BLaER1 treated with 17β-estradiol and CSF1 and Interleukin-3, amounts not matched to agents 10 nM and 100 nM (cell line): Measurements from ENCODE around the gene RPS8.
"Not testable (repeated sequence)": the region's sequence is repeated elsewhere in the genome, so short reads cannot be mapped to it uniquely, and the experiment has no call there.

Experiments used
- H3K27ac ChIP-seq, 11 experiments: shearing (Covaris generic); formaldehyde crosslinking; 2 replicates each; pipeline ENCODE4 v1.8.1; 2022
- H3K27me3 ChIP-seq, 11 experiments: shearing (Covaris generic); formaldehyde crosslinking; 2 replicates each; pipeline ENCODE4 v1.8.1; 2022
- H3K36me3 ChIP-seq, 11 experiments: shearing (Covaris generic); formaldehyde crosslinking; 2 replicates each; pipeline ENCODE4 v1.8.1; 2022
- H3K4me1 ChIP-seq, 10 experiments: shearing (Covaris generic); formaldehyde crosslinking; 2 replicates each; pipeline ENCODE4 v1.8.1; 2022
- H3K4me2 ChIP-seq, 11 experiments: shearing (Covaris generic); formaldehyde crosslinking; 2 replicates each; pipeline ENCODE4 v1.8.1; 2022
- H3K4me3 ChIP-seq, 10 experiments: shearing (Covaris generic); formaldehyde crosslinking; 2 replicates each; pipeline ENCODE4 v1.8.1; 2022
- H3K9ac ChIP-seq, 11 experiments: shearing (Covaris generic); formaldehyde crosslinking; 2 replicates each; pipeline ENCODE4 v1.8.1; 2022
- H3K9me3 ChIP-seq, 11 experiments: shearing (Covaris generic); formaldehyde crosslinking; replicated peaks in 1 of 11; 2 replicates each; pipeline ENCODE4 v1.8.1; 2022
- H4K20me1 ChIP-seq, 11 experiments: shearing (Covaris generic); formaldehyde crosslinking; 2 replicates each; pipeline ENCODE4 v1.8.1; 2022
- Cebpa-rat ChIP-seq, 11 experiments: shearing (Covaris generic); IDR thresholded peaks; 2 replicates each; pipeline ENCODE4 v1.8.1; 2022

RPS8 gene

GRCh38 chr1:44817771-44818495 lies 42.6 kb downstream of the RPS8 start:
- Histone ChIP-seq H3K9me3 (no peaks in the 10 kb centered on the region), H4K20me1 (no peaks in the 10 kb centered on the region), H3K27ac (peak overlapping the region in 6 of 11 experiments; percentile 90 to 100 (median 98); a peak in 11 of 22 replicates), H3K27me3 (no peaks in the 10 kb centered on the region), H3K36me3 (peaks cover 0 to 16% (median 0%) of the 10 kb centered on the region in 11 experiments; a peak in 5 of 22 replicates), H3K9ac (peak overlapping the region in 7 of 11 experiments; percentile 90 to 99 (median 96); a peak in 14 of 22 replicates), H3K4me2 (peak overlapping the region; percentile 81 to 98 (median 96)), H3K4me3 (peak overlapping the region in 3 of 10 experiments; percentile 55 to 71 (median 61); a peak in 3 of 20 replicates), H3K4me1 (peaks cover 43 to 66% (median 56%) of the 10 kb centered on the region in 10 experiments)
- TF ChIP-seq Cebpa-rat (IDR thresholded peaks at IDR 0.05), result no peak

- Histone ChIP-seq H3K4me2 (peak overlapping the region; percentile 81 to 98 (median 96)), H3K4me1 (peaks cover 33 to 54% (median 44%) of the 10 kb centered on the region in 10 experiments), H3K9me3 (no peaks in the 10 kb centered on the region), H3K9ac (peak overlapping the region; percentile 90 to 99 (median 96)), H3K27me3 (no peaks in the 10 kb centered on the region), H3K36me3 (peaks cover 0 to 16% (median 0%) of the 10 kb centered on the region in 11 experiments; a peak in 5 of 22 replicates), H4K20me1 (no peaks in the 10 kb centered on the region), H3K27ac (peak overlapping the region; percentile 90 to 100 (median 98)), H3K4me3 (peak overlapping the region; percentile 51 to 71 (median 59))
- no peak for TF ChIP-seq Cebpa-rat (IDR thresholded peaks at IDR 0.05)
These were observed 43.9 kb downstream of the RPS8 start for GRCh38 chr1:44819196-44819607.

- no peaks in the 10 kb centered on the region for H4K20me1 ChIP-seq
- no peaks in the 10 kb centered on the region for H3K9me3 ChIP-seq
- H3K4me1 ChIP-seq, result peaks cover 27 to 49% (median 39%) of the 10 kb centered on the region in 10 experiments
- peak overlapping the region; percentile 54 to 73 (median 63) for H3K4me3 ChIP-seq
- peak overlapping the region; percentile 90 to 99 (median 96) for H3K9ac ChIP-seq
- H3K4me2 ChIP-seq, result peak overlapping the region; percentile 81 to 98 (median 96)
- peak overlapping the region; percentile 90 to 100 (median 98) for H3K27ac ChIP-seq
- TF ChIP-seq Cebpa-rat (IDR thresholded peaks at IDR 0.05), result peak in 4 of 11 experiments; percentile 23 to 58 (median 24); a peak in 4 of 22 replicates
- H3K27me3 ChIP-seq, result no peaks in the 10 kb centered on the region
- H3K36me3 ChIP-seq, result peaks cover 0 to 13% (median 0%) of the 10 kb centered on the region in 11 experiments; a peak in 5 of 22 replicates
These were observed 44.4 kb downstream of the RPS8 start for GRCh38 chr1:44819608-44820327.

- H4K20me1 ChIP-seq, result no peaks in the 10 kb centered on the region
- TF ChIP-seq Cebpa-rat (IDR thresholded peaks at IDR 0.05), result no peak
- peak overlapping the region; percentile 90 to 99 (median 96) for H3K9ac ChIP-seq
- no peaks in the 10 kb centered on the region for H3K9me3 ChIP-seq
- H3K36me3 ChIP-seq, result peaks cover 0 to 4% (median 0%) of the 10 kb centered on the region in 11 experiments; a peak in 5 of 22 replicates
- H3K4me3 ChIP-seq, result peak overlapping the region; percentile 54 to 73 (median 62)
- no peaks in the 10 kb centered on the region for H3K27me3 ChIP-seq
- H3K4me2 ChIP-seq, result peak overlapping the region; percentile 81 to 98 (median 92)
- peak overlapping the region; percentile 90 to 100 (median 98) for H3K27ac ChIP-seq
- H3K4me1 ChIP-seq, result peaks cover 23 to 42% (median 31%) of the 10 kb centered on the region in 10 experiments
These were observed 45.2 kb downstream of the RPS8 start for GRCh38 chr1:44820328-44821239.

GRCh38 chr1:44821240-44821715 lies 45.9 kb downstream of the RPS8 start:
- peaks cover 23 to 44% (median 31%) of the 10 kb centered on the region in 10 experiments for H3K4me1 ChIP-seq
- H3K27ac ChIP-seq, result peak overlapping the region in 1 of 11 experiments; percentile 99; a peak in 1 of 22 replicates
- peak overlapping the region in 5 of 11 experiments; percentile 90 to 99 (median 96); a peak in 8 of 22 replicates for H3K9ac ChIP-seq
- H3K36me3 ChIP-seq, result no peaks in the 10 kb centered on the region
- no peaks in the 10 kb centered on the region for H4K20me1 ChIP-seq
- no peak for TF ChIP-seq Cebpa-rat (IDR thresholded peaks at IDR 0.05)
- no peaks in the 10 kb centered on the region for H3K9me3 ChIP-seq
- H3K27me3 ChIP-seq, result no peaks in the 10 kb centered on the region
- peak overlapping the region in 1 of 10 experiments; percentile 55; a peak in 1 of 20 replicates for H3K4me3 ChIP-seq
- H3K4me2 ChIP-seq, result peak overlapping the region in 10 of 11 experiments; percentile 81 to 97 (median 91); a peak in 16 of 22 replicates

GRCh38 chr1:44822131-44822701 lies 46.9 kb downstream of the RPS8 start:
- Histone ChIP-seq H3K9ac (peak overlapping the region in 4 of 11 experiments; percentile 5 to 18 (median 8); a peak in 2 of 22 replicates), H3K36me3 (no peaks in the 10 kb centered on the region), H3K4me2 (no peak overlapping the region), H3K9me3 (no peaks in the 10 kb centered on the region), H3K4me3 (no peak overlapping the region), H3K27ac (no peak overlapping the region), H3K4me1 (peaks cover 23 to 50% (median 36%) of the 10 kb centered on the region in 10 experiments), H3K27me3 (no peaks in the 10 kb centered on the region), H4K20me1 (no peaks in the 10 kb centered on the region)
- TF ChIP-seq Cebpa-rat (IDR thresholded peaks at IDR 0.05), result no peak

- Histone ChIP-seq H3K4me3 (no peak overlapping the region), H3K27me3 (no peaks in the 10 kb centered on the region), H3K4me2 (no peak overlapping the region), H3K27ac (no peak overlapping the region), H3K9ac (no peak overlapping the region), H4K20me1 (no peaks in the 10 kb centered on the region), H3K4me1 (peaks cover 19 to 47% (median 33%) of the 10 kb centered on the region in 10 experiments), H3K36me3 (no peaks in the 10 kb centered on the region), H3K9me3 (no peaks in the 10 kb centered on the region)
- TF ChIP-seq Cebpa-rat (IDR thresholded peaks at IDR 0.05), result no peak
These were observed 47.7 kb downstream of the RPS8 start for GRCh38 chr1:44822981-44823451.

- not testable (repeated sequence) for H3K4me2 ChIP-seq, H3K27ac ChIP-seq, H3K4me3 ChIP-seq, H3K36me3 ChIP-seq, H3K9me3 ChIP-seq, H4K20me1 ChIP-seq, H3K9ac ChIP-seq, H3K27me3 ChIP-seq
- H3K4me1 ChIP-seq, result peaks cover 7 to 37% (median 21%) of the 10 kb centered on the region in 10 experiments
These were observed 49.1 kb downstream of the RPS8 start for GRCh38 chr1:44824392-44824791.
